Body of pancreas (tissue), 4 donors: ENCODE data around the gene PLA2G2E.

ENCODE experiments used
- CTCF ChIP-seq, 7 experiments: fragments of 450-650 bp in 4 of 7; fragments of 200-600 bp in 3 of 7; sonication (generic) in 3 of 7; IDR thresholded peaks; one replicate each; pipeline ENCODE4 v1.5.1; 2016 to 2019; ENCODE audit warnings: antibody characterized with exemption in 7 of 7
- POLR2A ChIP-seq, 3 donors: fragments of 450-650 bp; IDR thresholded peaks; one replicate each; pipeline ENCODE4 v1.6.1; 2016; ENCODE audit warnings: antibody characterized with exemption in 3 of 3, mild to moderate bottlenecking in 2 of 3

DNA sequence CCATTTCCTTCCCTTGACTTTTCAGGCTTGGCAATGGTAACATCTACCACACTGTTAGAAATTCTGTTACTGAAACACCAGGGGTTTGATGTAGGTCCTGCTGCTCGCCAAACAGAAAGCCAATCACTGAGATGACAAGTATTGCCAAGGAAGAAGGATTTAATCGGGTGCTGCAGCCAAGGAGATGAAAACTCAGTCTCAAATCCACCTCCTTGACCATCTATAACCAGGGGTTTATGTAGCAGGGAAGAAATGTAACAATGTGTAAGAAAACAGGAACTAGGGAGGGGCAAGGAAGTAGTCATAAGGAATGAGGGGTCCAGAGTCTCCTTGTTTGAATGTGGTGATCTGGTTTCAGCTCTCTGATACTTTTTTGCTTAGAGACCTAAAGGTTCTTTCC, 30.6 kb upstream of the PLA2G2E start:
- TF ChIP-seq CTCF (IDR thresholded peaks at IDR 0.05) (no peak), POLR2A (IDR thresholded peaks at IDR 0.05) (no peak)
